ENCODE data around the gene AKT3. TPM values are rescaled to one million over a fixed set of nuclear protein-coding genes. Genes with fewer than 3 reads are reported as not detected.
"Not testable (repeated sequence)": the region's sequence is repeated elsewhere in the genome, so short reads cannot be mapped to it uniquely, and the experiment has no call there.

Gene AKT3
- 249 TPM for total RNA-seq

DNA sequence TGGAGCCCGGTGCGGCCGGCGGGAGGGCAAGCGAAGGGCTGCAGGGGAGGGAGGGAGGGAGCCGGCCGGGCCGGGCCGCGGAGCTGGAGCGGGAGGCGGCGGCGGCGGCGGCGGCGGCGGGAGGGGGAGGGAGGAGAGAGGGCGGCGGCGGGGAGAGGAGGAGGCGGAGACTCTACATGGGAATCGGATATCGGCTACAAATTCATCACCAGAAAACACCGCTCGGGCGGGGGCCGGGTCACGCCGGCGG lies at the start of gene AKT3:
TSS of gene AKT3 (minus strand) at position 42 of the 250 bp plus-strand sequence. CDS start 7,073 bp downstream, outside the sequence.
- no peak for FAIRE-seq

DNA sequence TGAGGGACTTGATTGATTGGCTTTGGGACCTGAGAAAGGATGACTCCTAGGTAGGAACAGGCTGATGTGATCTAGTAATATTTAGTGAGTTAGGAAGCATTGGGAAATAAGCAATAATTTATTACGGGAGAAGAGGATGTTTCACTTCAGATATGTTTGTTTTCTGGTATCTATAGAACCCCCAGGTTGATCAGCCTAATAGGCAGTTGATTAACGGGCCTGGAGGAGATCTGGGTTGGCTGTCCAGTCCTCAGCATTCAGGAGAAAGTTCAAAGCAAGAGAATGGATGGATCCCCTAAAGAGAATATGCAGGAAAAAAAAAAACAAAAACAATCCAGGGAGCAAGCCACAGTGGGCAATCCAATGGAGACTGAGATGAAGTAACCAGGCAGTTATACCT lies 48.2 kb upstream of the AKT3 start:
- FAIRE-seq (no peak), DNase-seq (ENCODE audit: low spot score in 2 of 2) (no peak)

More for the DNA sequence above, at the start of gene AKT3:
- DNase-seq (ENCODE audit: low spot score in 2 of 2) = peak in 1 of 2 donors; percentile 69

DNA sequence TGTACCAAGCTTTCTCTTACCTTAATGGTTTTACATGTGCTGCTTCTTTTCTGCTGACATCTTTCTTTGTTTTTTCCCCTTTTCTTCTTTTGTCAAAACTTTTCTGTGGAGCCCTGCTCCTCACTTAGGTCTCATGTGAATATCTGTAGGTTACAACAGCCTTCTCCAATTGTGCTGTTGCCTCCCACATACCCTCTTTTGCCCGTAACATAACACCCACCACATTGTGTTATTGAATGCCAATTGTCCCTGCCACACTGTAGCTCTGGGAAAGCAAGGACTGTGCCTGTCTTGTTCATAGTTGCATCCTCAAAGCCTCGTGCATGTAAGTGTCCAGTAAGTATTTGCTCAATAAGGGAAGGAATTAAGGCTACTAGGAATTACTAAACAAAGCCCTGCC lies 46.3 kb upstream of the AKT3 start:
- FAIRE-seq (no peak), DNase-seq (ENCODE audit: low spot score in 2 of 2) (no peak)

DNA sequence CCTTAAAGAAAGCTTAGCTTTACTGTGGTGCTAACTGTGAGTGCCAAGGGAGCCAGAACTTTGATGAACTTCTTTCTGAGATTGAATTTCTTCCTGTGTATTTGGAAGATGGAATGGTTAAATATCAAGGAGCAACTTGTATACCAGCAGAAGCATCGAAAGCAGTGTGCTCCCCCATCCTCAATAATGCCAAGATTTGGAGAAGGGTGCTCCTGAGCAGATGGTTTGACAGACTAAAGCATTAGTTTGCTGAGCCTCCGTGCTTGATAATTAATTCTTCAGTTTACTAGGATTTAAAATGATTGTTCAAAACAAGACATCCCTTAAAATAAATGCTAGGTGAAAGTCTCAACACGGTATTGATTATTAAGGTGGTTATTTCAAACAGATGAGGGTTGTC lies 42.4 kb upstream of the AKT3 start:
- no peak for DNase-seq (ENCODE audit: low spot score in 2 of 2)
- FAIRE-seq = no peak

DNA sequence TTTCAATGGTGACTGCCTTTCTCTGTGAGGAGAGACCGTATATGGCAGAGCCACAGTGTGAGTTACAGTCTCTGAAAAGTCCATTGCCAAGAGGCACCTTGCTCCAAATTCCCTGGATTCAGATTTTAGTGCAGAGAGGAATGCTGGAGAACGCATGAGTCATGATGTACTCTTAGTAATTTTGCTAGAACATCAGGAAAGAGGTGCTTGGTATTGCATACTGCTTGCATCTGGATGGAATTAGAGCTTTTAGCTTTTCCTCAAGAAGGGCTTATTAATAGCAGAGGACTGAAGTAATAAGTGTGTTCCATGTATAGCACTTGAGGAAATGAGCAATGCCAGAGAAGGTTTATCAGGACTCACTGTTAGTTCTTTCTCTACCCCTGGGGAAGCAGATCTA lies 40.5 kb upstream of the AKT3 start:
- FAIRE-seq (no peak), DNase-seq (ENCODE audit: low spot score in 2 of 2) (no peak)

DNA sequence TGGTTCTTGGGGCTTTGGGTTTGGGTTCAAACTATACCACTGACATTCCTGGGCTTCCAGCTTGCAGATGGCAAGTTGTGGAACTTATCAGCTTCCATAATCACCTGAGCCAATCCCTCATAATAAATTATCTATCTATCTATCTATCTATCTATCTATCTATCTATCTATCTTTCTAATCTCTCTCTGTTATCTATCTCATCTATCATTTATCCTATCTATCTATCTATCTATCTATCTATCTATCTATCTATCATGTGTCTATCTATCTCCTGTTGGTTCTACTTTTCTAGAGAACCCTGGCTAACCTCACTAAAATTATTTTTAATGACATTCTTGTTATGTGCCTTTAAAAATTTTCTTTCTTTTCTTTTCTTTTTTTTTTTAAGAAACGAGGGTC lies 35.8 kb upstream of the AKT3 start:
- DNase-seq (ENCODE audit: low spot score in 2 of 2) (no peak), FAIRE-seq (no peak)

DNA sequence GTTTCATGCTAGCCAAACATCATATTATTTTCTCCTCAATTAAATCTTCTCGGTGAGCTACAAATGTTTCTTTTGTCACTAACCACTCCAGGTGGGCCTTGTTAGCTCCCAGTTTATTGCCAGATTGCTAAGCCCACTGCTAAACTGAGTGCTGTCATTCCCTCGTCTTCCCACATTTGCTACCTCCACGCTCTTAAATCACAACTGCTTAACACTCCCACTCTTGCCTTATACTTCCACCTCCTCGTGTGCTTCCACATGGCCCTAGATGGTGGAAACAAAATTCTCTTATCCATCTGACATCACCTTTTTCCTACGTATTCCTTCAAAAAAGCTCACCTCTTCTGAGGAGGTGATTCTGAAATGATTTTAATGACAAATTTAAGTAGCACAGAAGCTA lies 34.6 kb upstream of the AKT3 start:
- no peak for DNase-seq (ENCODE audit: low spot score in 2 of 2)
- FAIRE-seq = no peak

DNA sequence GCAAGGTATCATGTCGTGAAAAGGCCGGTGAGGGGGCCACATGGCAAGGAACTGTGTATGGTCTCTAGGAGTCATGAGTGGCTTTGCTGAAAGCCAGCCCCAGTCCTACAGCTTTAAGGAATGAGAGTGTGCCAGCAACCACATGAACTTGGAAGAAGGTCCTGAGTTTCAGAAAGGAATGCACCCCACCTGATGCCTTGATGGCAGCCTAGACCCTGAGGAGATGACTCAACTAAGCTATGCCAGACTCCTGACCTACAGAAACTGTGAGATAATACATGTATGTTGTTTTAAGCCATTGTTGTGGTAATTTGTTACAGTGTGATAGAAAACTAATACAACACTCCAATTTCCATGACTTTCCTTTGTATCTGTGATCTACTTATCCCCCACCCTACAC lies 33.5 kb upstream of the AKT3 start:
- no peak for DNase-seq (ENCODE audit: low spot score in 2 of 2)
- FAIRE-seq = no peak

DNA sequence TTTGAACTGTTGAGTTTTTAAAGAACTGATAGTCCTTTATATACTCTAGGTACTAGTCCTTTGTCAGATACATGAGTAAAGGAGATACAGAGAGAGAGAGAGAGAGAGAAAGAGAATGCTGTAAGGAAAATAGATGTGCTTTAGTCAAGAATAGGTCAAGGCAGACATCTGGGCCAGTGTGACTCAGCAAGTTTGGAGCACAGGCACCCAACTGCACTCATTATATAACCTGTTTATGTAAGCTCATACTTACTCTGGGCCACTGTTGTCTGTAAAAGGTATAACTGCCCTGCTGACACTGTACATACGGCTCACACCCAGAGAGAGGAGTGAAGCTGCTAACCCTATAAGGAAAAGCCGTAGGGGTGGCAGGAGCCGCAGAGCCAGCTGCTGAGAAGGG lies 32.2 kb upstream of the AKT3 start:
- DNase-seq (ENCODE audit: low spot score in 2 of 2) (no peak), FAIRE-seq (no peak)

DNA sequence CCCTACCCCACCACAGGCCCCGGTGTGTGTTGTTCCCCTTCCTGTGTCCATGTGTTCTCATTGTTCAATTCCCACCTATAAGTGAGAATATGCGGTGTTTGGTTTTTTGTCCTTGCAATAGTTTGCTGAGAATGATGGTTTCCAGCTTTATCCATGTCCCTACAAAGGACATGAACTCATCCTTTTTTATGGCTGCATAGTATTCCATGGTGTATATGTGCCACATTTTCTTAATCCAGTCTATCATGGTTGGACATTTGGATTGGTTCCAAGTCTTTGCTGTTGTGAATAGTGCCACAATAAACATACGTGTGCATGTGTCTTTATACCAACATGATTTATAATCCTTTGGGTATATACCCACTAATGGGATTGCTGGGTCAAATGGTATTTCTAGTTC lies 27.0 kb upstream of the AKT3 start:
- not testable (repeated sequence) for DNase-seq (ENCODE audit: low spot score in 2 of 2); FAIRE-seq

DNA sequence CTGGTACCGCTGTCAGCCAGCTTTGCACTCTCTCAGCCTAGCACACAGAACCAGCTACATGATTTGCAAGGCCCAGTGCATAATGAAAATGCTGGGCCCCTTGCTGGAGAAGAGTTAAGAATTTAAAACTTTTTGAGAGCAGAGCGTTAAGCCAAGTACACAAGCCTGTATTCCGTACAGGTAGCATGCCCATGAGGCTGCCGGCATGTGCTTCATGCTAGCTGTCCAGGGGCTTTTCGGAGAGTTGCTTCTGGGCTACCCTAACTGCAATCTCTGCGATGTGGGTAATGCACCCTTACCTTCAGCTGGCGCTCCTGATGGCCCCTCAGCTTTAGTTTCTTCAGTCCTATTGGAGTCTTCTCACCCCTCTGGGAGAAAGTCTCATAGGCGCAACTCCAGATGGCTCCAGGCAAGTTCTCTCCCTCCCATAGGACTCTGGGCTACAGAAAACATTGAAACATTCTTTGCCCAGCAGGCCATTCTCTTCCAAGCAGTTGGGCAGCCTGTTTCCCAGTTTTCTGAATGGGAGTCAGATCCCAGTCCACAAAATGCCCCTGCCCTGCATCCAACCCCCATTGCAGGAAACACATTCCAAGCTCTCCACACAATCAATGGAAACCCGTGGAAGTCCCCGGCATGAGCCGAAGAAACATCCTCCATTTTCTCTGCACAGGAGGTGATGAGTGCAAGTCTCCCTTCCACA lies 5.7 kb upstream of the AKT3 start:
- FAIRE-seq (no peak), DNase-seq (ENCODE audit: low spot score in 2 of 2) (no peak)

DNA sequence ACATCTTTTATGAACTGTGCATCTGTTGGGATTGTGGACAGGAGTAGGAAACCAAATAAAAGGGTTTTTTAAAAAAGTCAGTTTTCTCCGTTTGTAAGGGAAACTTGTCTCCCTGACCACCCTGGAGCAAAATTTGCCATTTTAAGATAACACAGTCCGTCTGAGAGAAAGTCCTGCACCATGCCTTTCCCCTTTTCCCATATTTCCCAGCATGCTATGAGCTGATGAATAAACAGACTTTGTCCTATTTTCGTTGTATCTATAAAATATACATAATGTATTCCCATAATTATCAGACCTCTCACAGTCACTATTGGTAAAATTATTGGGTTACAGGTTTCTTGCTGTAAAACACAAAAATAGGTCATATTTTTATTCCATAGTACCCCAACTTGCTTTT lies 1.7 kb upstream of the AKT3 start:
- FAIRE-seq = no peak
- DNase-seq (ENCODE audit: low spot score in 2 of 2) = no peak

DNA sequence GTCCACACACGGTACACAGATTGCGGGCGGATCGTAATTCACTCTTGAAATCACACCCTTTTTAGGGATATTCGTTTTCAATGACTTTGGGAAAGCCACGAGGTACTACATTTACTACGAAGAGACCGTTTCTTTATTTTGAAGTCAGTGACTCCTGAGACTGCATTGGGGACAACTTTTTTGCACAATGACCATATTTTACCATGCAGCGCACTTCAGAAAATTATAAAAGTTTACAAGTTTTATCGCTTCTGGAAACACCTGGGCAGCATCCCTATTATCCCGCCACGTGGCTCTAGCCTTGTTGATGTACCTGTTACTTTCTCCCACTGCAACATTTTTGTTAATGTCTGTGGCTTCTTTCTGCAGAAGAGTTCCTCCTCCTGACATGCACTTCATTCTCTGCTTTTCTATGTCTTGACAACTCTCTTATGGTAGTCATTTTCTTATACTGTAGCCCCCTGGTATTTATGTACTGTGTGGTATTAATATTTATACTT lies 1.3 kb upstream of the AKT3 start:
- FAIRE-seq (no peak), DNase-seq (ENCODE audit: low spot score in 2 of 2) (no peak)

DNA sequence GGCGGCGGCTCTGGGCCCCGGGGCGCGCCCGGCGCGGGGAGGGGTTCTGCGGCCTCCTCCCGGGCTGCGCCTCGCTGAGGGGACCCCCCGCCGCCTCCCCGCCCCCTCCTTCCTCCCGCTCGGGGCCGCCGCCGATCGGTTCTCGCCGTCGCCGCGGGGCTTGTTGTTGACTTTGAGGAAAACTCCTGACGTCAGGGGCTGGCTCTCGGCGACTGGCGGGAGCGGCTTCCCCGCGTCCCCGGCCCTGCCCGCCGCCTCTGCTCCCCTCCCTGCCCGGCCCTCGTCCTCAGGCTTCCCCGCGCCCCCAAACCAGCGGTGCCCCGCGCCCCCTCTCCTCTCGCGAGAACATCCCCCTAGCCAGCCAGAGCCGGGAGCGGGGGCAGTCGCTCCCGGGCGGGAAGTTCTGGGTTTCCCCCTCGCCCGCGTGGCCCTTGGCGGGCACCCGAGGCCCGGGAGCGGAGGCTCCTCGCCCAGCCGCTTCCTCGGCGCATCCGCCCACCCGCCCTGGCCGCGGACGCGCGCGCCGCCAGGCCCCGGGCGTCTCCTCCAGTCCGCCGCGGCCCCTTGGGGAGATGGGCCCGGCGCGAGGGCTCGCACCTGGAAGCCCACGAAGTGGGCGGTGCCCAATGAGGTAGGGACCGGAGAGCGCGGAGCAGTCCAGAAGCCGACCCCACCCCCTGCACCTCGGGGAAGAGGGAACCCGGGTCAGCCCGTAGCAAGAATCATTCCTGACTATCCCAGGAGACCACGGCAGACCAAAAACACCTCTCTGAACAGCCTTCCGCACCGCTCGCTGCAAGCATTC lies 611 bp upstream of the AKT3 start:
- FAIRE-seq (no peak), DNase-seq (ENCODE audit: low spot score in 2 of 2) (peak; percentile 75 to 80)

DNA sequence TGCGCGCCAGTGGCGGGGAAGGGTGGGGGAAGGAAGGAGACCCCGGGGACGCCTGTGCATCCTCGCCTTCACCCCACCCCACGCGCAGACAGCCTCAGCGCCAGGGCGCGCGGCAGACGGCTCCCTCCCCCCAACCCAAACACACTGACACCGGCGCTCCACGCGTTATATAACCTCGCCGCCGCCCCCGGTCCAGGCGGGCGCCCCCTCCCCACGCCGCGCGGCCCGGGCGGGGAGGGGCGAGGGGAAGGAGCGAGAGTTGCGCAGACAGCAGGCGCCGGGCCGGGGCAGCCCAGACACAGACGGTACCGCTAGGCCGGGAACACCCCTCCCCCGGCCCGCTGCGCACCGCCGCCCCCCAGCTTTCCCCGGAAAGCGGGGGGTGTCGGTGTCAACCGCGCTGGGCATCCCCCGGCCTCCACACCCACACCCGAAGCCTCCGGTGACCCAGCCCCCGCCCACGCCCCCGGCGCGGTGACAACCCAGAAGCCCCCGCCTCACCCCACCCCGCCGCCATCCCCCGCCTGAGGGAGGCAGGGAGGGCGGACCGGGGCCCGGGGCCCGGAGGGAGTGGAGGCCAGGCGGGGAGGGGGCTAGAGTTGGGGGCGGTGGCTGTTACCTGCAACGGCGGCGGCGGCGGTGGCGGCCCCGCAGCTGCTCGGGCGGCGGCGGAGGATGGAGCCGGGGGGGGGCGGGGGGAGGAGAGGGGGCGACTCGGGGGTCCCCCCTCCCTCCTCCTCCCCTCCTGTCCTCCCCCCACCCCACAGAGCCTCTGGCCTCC lies 432 bp downstream of the AKT3 start:
- peak; percentile 44 to 60 for DNase-seq (ENCODE audit: low spot score in 2 of 2)
- no peak for FAIRE-seq

DNA sequence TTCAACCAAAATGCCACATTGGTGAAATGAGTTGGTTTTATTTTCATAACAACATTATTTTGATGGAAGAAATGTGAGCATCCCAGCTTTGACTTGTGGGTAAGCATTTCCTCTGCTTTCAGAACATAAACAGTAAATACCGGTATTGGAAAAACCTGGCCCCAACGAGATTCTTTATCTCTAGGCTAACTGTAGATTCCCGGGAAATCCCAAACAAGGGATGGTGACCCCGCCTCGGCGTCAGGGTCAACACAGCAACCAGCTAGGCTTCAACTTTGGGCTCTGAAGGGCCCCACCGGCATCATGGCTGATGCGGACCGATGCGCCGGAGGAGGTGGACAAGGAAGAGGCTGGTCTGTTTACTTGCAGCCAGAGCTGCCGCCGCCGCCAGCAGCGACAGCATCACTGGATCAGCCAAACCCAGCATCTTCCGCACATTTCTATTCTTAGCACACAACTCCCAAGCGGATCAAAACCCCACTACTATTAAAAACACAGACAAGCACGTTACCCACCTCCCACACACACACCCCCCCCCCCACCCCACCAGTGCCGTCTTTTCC lies 1.1 kb downstream of the AKT3 start:
- no peak for FAIRE-seq
- DNase-seq (ENCODE audit: low spot score in 2 of 2) = peak; percentile 33 to 40

DNA sequence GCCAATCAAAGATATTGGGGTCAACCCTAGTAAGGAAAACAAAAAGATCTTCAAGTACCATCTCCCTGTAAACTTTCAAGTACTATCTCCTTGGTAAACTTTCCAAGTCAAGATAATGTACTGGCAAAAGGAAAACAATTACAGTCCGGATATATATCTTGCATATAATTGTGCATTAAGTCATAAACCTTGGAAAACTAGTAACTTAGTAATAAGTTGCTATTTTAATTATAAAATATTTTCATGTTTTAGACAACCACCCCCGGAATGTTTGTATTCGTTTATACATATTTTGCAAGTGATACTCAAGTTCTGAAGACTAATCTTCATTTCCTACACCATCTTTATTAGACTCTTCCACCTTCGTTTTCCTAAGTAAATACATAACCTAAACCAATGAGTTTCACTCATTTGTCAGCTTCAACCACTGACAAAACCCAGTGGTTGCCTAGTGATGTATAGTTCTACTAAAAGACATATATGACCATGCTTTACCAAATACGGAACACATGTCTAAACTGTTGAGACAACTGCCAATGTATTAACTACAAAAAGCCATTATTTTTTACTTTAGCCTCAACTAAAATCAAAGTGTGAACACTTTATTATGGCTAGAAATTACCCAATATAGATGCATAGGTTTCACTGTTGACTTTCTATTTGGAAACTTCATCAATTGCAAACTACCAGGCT lies 1.7 kb downstream of the AKT3 start:
- FAIRE-seq (peak; percentile 6), DNase-seq (ENCODE audit: low spot score in 2 of 2) (no peak)

DNA sequence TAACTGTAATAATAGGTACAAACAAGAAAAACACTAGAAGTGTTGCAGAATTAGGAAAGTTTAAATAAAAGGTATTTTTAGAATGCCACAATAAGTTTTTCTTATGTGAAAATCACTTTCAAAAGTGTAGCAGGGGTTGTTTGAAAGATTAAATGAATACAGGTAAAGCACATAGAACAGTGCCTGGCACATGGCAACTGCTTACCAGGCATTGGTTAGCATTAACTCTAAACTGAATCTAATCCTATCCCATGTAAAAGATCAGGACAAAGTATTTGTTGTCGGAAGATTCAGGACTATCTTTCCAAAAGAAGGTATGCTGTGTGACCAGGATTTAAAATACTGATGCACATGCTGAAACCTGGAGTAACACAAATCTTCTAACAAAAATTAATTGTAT lies 3.3 kb downstream of the AKT3 start:
- FAIRE-seq (no peak), DNase-seq (ENCODE audit: low spot score in 2 of 2) (no peak)

DNA sequence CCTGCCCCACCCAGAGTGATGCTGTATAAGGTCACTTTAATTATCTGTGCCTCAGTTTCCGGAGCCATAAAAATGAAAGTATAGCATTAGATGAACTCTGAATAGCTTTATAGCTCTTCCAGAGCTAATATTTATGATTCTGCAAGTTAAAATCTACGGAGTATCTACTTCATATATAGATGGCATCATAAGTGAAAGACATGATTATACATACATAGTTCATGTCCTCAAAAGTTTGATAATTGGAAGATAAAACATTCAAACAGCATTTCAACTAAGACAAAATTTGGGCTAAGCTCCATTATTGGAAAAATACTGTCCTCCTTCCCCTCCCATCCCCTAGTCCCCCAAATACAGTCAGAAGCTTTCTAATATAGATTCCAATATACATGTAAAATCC lies 4.2 kb downstream of the AKT3 start:
- DNase-seq (ENCODE audit: low spot score in 2 of 2) = no peak
- no peak for FAIRE-seq

DNA sequence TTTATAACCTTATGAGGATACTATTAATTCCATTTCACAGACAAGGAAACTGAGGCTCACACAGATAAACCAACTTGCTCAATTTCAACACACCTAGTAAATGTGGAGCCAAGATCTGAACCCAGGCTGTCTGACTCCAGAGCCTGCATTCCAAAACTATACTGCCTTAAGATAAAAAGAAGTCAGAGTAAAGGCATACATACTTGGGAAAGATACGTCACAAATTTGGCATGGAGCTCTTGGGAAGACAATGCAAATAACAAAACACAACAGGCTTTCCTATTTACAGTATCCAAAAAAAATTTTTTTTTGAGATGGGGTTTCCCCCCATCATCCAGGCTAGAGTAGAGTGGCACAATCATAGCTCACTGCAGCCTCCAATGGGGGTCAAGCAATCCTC lies 5.9 kb downstream of the AKT3 start:
- DNase-seq (ENCODE audit: low spot score in 2 of 2) (no peak), FAIRE-seq (no peak)
